WTC11 (cell line): ENCODE results near the gene SOX8. TPM values are rescaled to one million over a fixed set of nuclear protein-coding genes. Genes with fewer than 3 reads are reported as not detected.

Source experiments
- ATAC-seq: fragments of 200-7000 bp; cut with Tn5 transposase; 2 replicates; pipeline ENCODE4 v1.10.0; 2021; ENCODE audit warnings: mild to moderate bottlenecking, moderate library complexity
- CTCF ChIA-PET: fragments of 300-600 bp; sonication (Branson Sonifier 250); formaldehyde crosslinking; loops from one replicate; lab custom pipeline; 2021; ENCODE audit warnings: antibody characterized with exemption; lab: Charles Lee
- POLR2A ChIA-PET: fragments of 350-600 bp; sonication (Branson Sonifier 250); formaldehyde crosslinking; loops from one replicate; lab custom pipeline; 2021; ENCODE audit warnings: antibody characterized with exemption; lab: Charles Lee
- DNase-seq: peaks from one replicate; pipeline ENCODE4 v3.0.0; 2021; ENCODE audit warnings: low spot score
- H3K27ac Mint-ChIP-seq: 2 replicates; pipeline ENCODE4 v1.8.0; 2021; ENCODE audit warnings: mixed read lengths
- H3K27me3 Mint-ChIP-seq: 2 replicates; pipeline ENCODE4 v1.8.0; 2021; ENCODE audit warnings: low read depth, mild to moderate bottlenecking, moderate library complexity, mixed read lengths
- H3K36me3 Mint-ChIP-seq: 2 replicates; pipeline ENCODE4 v1.8.0; 2021; ENCODE audit warnings: mixed read lengths
- H3K4me1 Mint-ChIP-seq: 2 replicates; pipeline ENCODE4 v1.8.0; 2022; ENCODE audit warnings: mixed read lengths
- H3K4me3 Mint-ChIP-seq: 2 replicates; pipeline ENCODE4 v1.8.0; 2021; ENCODE audit warnings: mild to moderate bottlenecking, moderate library complexity, mixed read lengths
- H3K9me3 Mint-ChIP-seq: 2 replicates; pipeline ENCODE4 v1.8.0; 2021; ENCODE audit warnings: mixed read lengths
- CDX4 ChIP-seq: fragments of 250-450 bp; sonication (Bioruptor Pico); IDR thresholded peaks from 2 replicates; pipeline ENCODE4 v1.9.0; 2021; ENCODE audit warnings: moderate library complexity, mild to moderate bottlenecking, inconsistent platforms, borderline replicate concordance
- CREB1 ChIP-seq: sonication (generic); formaldehyde crosslinking; IDR thresholded peaks from 2 replicates; pipeline ENCODE4 v1.8.0; 2023; ENCODE audit warnings: mild to moderate bottlenecking, missing genetic modification reagents
- E2F5 ChIP-seq: sonication (generic); formaldehyde crosslinking; IDR thresholded peaks from 2 replicates; pipeline ENCODE4 v1.8.1; 2022; ENCODE audit warnings: mild to moderate bottlenecking, moderate library complexity, missing genetic modification reagents
- FOXK1 ChIP-seq: sonication (generic); formaldehyde crosslinking; IDR thresholded peaks from 2 replicates; pipeline ENCODE4 v1.8.0; 2022; ENCODE audit warnings: mild to moderate bottlenecking, moderate library complexity, missing genetic modification reagents
- HMGXB4 ChIP-seq: sonication (generic); formaldehyde crosslinking; IDR thresholded peaks from 2 replicates; pipeline ENCODE4 v1.8.1; 2023; ENCODE audit warnings: mild to moderate bottlenecking, moderate library complexity, missing genetic modification reagents
- JAZF1 ChIP-seq: fragments of 250-450 bp; sonication (Bioruptor Pico); IDR thresholded peaks from 2 replicates; pipeline ENCODE4 v1.9.0; 2021; ENCODE audit warnings: moderate library complexity, mild to moderate bottlenecking, inconsistent platforms
- JUN ChIP-seq: sonication (generic); formaldehyde crosslinking; IDR thresholded peaks from 2 replicates; pipeline ENCODE4 v1.8.0; 2023; ENCODE audit warnings: mild to moderate bottlenecking, missing genetic modification reagents
- MXD4 ChIP-seq: fragments of 250-450 bp; sonication (Bioruptor Pico); IDR thresholded peaks from 2 replicates; pipeline ENCODE4 v1.8.0; 2021; ENCODE audit warnings: mild to moderate bottlenecking, moderate library complexity, borderline replicate concordance
- SMAD3 ChIP-seq: sonication (generic); formaldehyde crosslinking; IDR thresholded peaks from 2 replicates; pipeline ENCODE4 v1.8.0; 2022; ENCODE audit warnings: missing genetic modification reagents, mild to moderate bottlenecking, borderline replicate concordance
- SOX15 ChIP-seq: fragments of 250-450 bp; sonication (Bioruptor Pico); IDR thresholded peaks from 2 replicates; pipeline ENCODE4 v1.9.0; 2021; ENCODE audit warnings: mild to moderate bottlenecking
- TCF7 ChIP-seq: sonication (generic); formaldehyde crosslinking; IDR thresholded peaks from 2 replicates; pipeline ENCODE4 v1.8.0; 2022; ENCODE audit warnings: mild to moderate bottlenecking, low read depth, missing genetic modification reagents, moderate library complexity
- TP53 ChIP-seq: sonication (generic); formaldehyde crosslinking; IDR thresholded peaks from 2 replicates; pipeline ENCODE4 v1.8.1; 2023; ENCODE audit warnings: mild to moderate bottlenecking, missing genetic modification reagents
- ZBTB21 ChIP-seq: sonication (generic); formaldehyde crosslinking; IDR thresholded peaks from 2 replicates; pipeline ENCODE4 v1.8.1; 2023; ENCODE audit warnings: mild to moderate bottlenecking, missing genetic modification reagents, borderline replicate concordance
- ZNF121 ChIP-seq: sonication (generic); formaldehyde crosslinking; IDR thresholded peaks from 2 replicates; pipeline ENCODE4 v1.8.0; 2023; ENCODE audit warnings: missing genetic modification reagents
- ZNF138 ChIP-seq: sonication (generic); formaldehyde crosslinking; conservative IDR thresholded peaks from 2 replicates; pipeline ENCODE4 v1.8.1; 2022; ENCODE audit warnings: mild to moderate bottlenecking, moderate library complexity, missing genetic modification reagents
- ZNF263 ChIP-seq: sonication (generic); formaldehyde crosslinking; IDR thresholded peaks from 2 replicates; pipeline ENCODE4 v1.8.1; 2022; ENCODE audit warnings: low read depth, mild to moderate bottlenecking, moderate library complexity, missing genetic modification reagents
- total RNA-seq: library from RNA; stranded (reverse); gene quantifications from 3 replicates; pipeline ENCODE4 v1.2.3, GENCODE V29; 2021
- TF ChIP-seq, protein P1 (sequence below): fragments of 250-450 bp; sonication (Bioruptor Pico); IDR thresholded peaks from 2 replicates; pipeline ENCODE4 v1.9.0; 2021; ENCODE audit warnings: mild to moderate bottlenecking
- TF ChIP-seq, protein P2 (sequence below): fragments of 250-450 bp; sonication (Bioruptor Pico); IDR thresholded peaks from 2 replicates; pipeline ENCODE4 v2.1.2; 2022; ENCODE audit warnings: mild to moderate bottlenecking, moderate library complexity
- TF ChIP-seq, protein P3 (sequence below): sonication (generic); formaldehyde crosslinking; IDR thresholded peaks from 2 replicates; pipeline ENCODE4 v1.8.0; 2022; ENCODE audit warnings: mild to moderate bottlenecking, missing genetic modification reagents
- TF ChIP-seq, protein P4 (sequence below): sonication (generic); formaldehyde crosslinking; IDR thresholded peaks from 2 replicates; pipeline ENCODE4 v1.8.0; 2022; ENCODE audit warnings: mild to moderate bottlenecking, missing genetic modification reagents

SOX8 gene
- total RNA-seq, 1 experiment from 2014 or later = 12.3 TPM

DNA sequence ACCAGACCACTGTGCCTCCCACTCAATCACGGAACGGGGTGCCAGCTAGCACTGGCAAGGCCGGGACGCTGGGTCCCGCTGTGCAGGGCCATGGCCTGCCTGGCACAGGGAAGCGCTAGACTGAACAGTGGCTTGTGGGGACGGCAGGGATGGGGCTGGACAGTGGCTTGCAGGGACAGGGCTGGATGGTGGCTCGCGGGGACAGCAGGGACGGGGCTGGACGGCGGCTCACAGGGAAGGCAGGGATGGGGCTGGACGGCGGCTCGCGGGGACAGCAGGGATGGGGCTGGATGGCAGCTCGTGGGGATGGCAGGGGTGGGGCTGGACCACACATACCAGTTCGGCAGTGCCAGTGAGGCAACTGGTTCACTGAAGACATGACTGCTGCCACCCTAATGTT, 43.4 kb upstream of the SOX8 start:
- TF ChIP-seq ZNF263 (CRISPR knock-in tag) (no peak), CDX4 (CRISPR knock-in tag) (no peak), SMAD3 (CRISPR knock-in tag) (no peak), TP53 (CRISPR knock-in tag) (no peak), E2F5 (no peak), MXD4 (CRISPR knock-in tag) (no peak), ZNF121 (CRISPR knock-in tag) (no peak), FOXK1 (CRISPR knock-in tag) (no peak), CREB1 (CRISPR knock-in tag) (no peak), ZBTB21 (CRISPR knock-in tag) (no peak), SOX15 (no peak), ZNF138 (CRISPR knock-in tag) (no peak), JAZF1 (no peak), JUN (no peak), HMGXB4 (CRISPR knock-in tag) (no peak), TCF7 (CRISPR knock-in tag) (no peak)
- TF ChIP-seq, protein P1, sequence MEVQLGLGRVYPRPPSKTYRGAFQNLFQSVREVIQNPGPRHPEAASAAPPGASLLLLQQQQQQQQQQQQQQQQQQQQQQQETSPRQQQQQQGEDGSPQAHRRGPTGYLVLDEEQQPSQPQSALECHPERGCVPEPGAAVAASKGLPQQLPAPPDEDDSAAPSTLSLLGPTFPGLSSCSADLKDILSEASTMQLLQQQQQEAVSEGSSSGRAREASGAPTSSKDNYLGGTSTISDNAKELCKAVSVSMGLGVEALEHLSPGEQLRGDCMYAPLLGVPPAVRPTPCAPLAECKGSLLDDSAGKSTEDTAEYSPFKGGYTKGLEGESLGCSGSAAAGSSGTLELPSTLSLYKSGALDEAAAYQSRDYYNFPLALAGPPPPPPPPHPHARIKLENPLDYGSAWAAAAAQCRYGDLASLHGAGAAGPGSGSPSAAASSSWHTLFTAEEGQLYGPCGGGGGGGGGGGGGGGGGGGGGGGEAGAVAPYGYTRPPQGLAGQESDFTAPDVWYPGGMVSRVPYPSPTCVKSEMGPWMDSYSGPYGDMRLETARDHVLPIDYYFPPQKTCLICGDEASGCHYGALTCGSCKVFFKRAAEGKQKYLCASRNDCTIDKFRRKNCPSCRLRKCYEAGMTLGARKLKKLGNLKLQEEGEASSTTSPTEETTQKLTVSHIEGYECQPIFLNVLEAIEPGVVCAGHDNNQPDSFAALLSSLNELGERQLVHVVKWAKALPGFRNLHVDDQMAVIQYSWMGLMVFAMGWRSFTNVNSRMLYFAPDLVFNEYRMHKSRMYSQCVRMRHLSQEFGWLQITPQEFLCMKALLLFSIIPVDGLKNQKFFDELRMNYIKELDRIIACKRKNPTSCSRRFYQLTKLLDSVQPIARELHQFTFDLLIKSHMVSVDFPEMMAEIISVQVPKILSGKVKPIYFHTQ (CRISPR knock-in tag) = no peak
- TF ChIP-seq, protein P2, sequence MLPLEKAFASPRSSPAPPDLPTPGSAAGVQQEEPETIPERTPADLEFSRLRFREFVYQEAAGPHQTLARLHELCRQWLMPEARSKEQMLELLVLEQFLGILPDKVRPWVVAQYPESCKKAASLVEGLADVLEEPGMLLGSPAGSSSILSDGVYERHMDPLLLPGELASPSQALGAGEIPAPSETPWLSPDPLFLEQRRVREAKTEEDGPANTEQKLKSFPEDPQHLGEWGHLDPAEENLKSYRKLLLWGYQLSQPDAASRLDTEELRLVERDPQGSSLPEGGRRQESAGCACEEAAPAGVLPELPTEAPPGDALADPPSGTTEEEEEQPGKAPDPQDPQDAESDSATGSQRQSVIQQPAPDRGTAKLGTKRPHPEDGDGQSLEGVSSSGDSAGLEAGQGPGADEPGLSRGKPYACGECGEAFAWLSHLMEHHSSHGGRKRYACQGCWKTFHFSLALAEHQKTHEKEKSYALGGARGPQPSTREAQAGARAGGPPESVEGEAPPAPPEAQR = no peak
- TF ChIP-seq, protein P3, sequence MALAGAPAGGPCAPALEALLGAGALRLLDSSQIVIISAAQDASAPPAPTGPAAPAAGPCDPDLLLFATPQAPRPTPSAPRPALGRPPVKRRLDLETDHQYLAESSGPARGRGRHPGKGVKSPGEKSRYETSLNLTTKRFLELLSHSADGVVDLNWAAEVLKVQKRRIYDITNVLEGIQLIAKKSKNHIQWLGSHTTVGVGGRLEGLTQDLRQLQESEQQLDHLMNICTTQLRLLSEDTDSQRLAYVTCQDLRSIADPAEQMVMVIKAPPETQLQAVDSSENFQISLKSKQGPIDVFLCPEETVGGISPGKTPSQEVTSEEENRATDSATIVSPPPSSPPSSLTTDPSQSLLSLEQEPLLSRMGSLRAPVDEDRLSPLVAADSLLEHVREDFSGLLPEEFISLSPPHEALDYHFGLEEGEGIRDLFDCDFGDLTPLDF = no peak
- TF ChIP-seq, protein P4, sequence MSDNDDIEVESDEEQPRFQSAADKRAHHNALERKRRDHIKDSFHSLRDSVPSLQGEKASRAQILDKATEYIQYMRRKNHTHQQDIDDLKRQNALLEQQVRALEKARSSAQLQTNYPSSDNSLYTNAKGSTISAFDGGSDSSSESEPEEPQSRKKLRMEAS (CRISPR knock-in tag) = no peak
- Mint-ChIP-seq H3K4me3 (no peak overlapping the region), H3K4me1 (no peaks in the 10 kb centered on the region), H3K27me3 (no peaks in the 10 kb centered on the region; the same call in 1 of the 2 replicates), H3K27ac (no peak overlapping the region), H3K9me3 (peaks cover 29% of the 10 kb centered on the region), H3K36me3 (peaks cover 23% of the 10 kb centered on the region)
- CTCF ChIA-PET = interaction anchor here (2.1 kb wide), 1 partner anchor 119 kb away, joined by 5 read pairs; no protein-coding TSS in a partner anchor
- DNase-seq (no peak), ATAC-seq (no peak)
- POLR2A ChIA-PET = no interaction called here
